ENCODE measurements around the gene ABTB1. TPM values are rescaled to one million over a fixed set of nuclear protein-coding genes. Genes with fewer than 3 reads are reported as not detected.

The ABTB1 gene
- polyA plus RNA-seq, 1 of the 3 experiments (the other 2 are of a cell fraction), result 30.8 TPM

- TF ChIP-seq GATA2 (CRISPR knock-in tag; IDR thresholded peaks at IDR 0.05) (no peak), TCF12 (IDR thresholded peaks at IDR 0.05) (no peak)
Observed at GRCh38 chr3:127671523-127672428, 976 bp upstream of the ABTB1 start (continued).

DNA sequence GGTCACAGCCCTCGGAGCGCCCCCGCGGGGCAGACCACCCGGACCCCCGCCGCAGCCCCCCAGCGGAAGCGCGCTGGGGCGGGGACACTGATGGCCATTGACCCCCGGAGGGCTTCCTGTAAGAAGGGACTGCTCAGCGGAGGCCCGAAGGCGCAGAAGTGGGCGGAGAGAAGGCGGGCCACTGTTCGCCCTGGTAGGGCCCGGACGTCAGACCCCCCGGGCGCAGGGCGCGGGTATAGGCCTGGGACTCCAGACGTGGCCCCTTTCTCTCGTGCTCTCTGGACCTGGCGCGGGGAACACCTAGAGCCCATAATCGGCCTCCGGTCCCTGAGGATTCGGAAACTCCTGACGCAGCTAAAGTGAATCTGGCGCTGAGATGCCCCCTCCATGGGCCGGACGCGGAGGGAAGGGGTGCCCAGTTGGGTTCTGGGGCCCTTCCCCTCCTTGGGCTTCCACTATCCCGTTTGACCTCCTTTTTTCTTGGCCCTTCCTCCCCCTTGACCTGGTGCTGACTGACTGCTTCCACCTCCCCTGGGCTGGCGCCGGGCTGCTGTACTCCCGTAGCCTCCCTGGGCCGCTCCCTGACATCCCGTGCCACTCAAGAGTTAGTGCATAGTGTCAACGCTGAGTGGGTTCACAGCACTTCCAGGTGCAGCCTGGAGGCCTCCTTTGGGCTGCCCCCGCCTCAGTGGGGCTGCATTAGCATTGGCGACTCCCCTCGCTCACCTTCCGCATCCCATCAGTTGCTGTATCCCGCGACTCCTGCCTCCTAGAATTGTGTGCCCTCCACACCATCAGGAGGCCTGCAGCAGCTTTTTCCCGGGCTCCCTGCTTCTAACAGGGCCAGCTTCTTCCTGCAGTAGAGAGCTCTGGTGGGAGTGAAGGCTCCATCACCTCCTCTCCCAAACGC, 694 bp downstream of the ABTB1 start:
- TF ChIP-seq RXRA (IDR thresholded peaks at IDR 0.05; ENCODE audit: borderline replicate concordance, low read depth), result no peak
- TF ChIP-seq CTCF (IDR thresholded peaks at IDR 0.05), result 0 out of 2 replicates have a peak, but pooled peaks have one; percentile 7
- TF ChIP-seq CHD2 (IDR thresholded peaks at IDR 0.05; ENCODE audit: low read length, partially characterized antibody), result no peak
- peak; percentile 1; the same call in 1 of the 2 replicates for TF ChIP-seq RAD21 (IDR thresholded peaks at IDR 0.05; ENCODE audit: low read length)
- Histone ChIP-seq H3K9me2 (no peaks in the 10 kb centered on the region), H3K4me2 (peak overlapping the region; percentile 98), H3K27ac (ENCODE audit: low read depth in 2 of 2, low read length in 1 of 2) (peak overlapping the region; percentile 51 to 77; a peak in 2 of 4 replicates), H3K9ac (peak overlapping the region; percentile 86), H3K4me1 (ENCODE audit: control insufficient read depth in 1 of 2, insufficient read depth in 2 of 2, low read depth in 1 of 2, low read length in 1 of 2) (peaks cover 6 to 19% of the 10 kb centered on the region in 2 experiments; a peak in 1 of 4 replicates), H4K20me1 (ENCODE audit: insufficient read depth) (no peaks in the 10 kb centered on the region), H2AFZ (ENCODE audit: low read depth) (peak overlapping the region; percentile 86; the same call in 1 of the 2 replicates), H3K27me3 (ENCODE audit: insufficient read depth) (no peaks in the 10 kb centered on the region), H3F3A (replicated peaks; ENCODE audit: insufficient read depth) (no peaks in the 10 kb centered on the region), H3K79me2 (ENCODE audit: insufficient read depth) (peaks cover 13% of the 10 kb centered on the region), H3K4me3 (ENCODE audit: low read depth in 2 of 2, low read length in 1 of 2) (peak overlapping the region; percentile 92 to 98), H3K36me3 (replicated peaks in 1 of 2; ENCODE audit: control insufficient read depth in 1 of 2, insufficient read depth in 2 of 2, low read length in 1 of 2) (peaks cover 0 to 3% of the 10 kb centered on the region in 2 experiments), H3K9me3 (no peaks in the 10 kb centered on the region)
- POLR2A ChIA-PET, result no interaction called here
- peak; percentile 81 for DNase-seq
- CTCF ChIA-PET, result interaction anchor here (0.6 to 2.3 kb wide), 5 partner anchors 10 to 824 kb away, joined by 3 to 7 read pairs (median 4); no protein-coding TSS in a partner anchor
- 36% methylated on average over 27 of the region's 51 CpGs for WGBS (ENCODE audit: low lambda C conversion rate)

- H2AFZ ChIP-seq (ENCODE audit: low read depth), result no peak overlapping the region
- H3K79me2 ChIP-seq (ENCODE audit: insufficient read depth), result peaks cover 13% of the 10 kb centered on the region
- H3K4me3 ChIP-seq (ENCODE audit: low read depth in 2 of 2, low read length in 1 of 2), result peak overlapping the region; percentile 92 to 98; a peak in 3 of 4 replicates
- H3K27me3 ChIP-seq (ENCODE audit: insufficient read depth), result no peaks in the 10 kb centered on the region
- peaks cover 6 to 19% of the 10 kb centered on the region in 2 experiments; a peak in 1 of 4 replicates for H3K4me1 ChIP-seq (ENCODE audit: control insufficient read depth in 1 of 2, insufficient read depth in 2 of 2, low read depth in 1 of 2, low read length in 1 of 2)
- peak overlapping the region; percentile 98; the same call in 1 of the 2 replicates for H3K4me2 ChIP-seq
- H3K27ac ChIP-seq (ENCODE audit: low read depth in 2 of 2, low read length in 1 of 2), result no peak overlapping the region
- no peaks in the 10 kb centered on the region for H3F3A ChIP-seq (replicated peaks; ENCODE audit: insufficient read depth)
- TF ChIP-seq FOXJ3 (CRISPR knock-in tag; IDR thresholded peaks at IDR 0.05) (no peak), TCF12 (IDR thresholded peaks at IDR 0.05) (no peak), GATA2 (CRISPR knock-in tag; IDR thresholded peaks at IDR 0.05) (no peak), SMC3 (IDR thresholded peaks at IDR 0.05; ENCODE audit: low read depth, low read length) (no peak), CHD2 (IDR thresholded peaks at IDR 0.05; ENCODE audit: low read length, partially characterized antibody) (no peak), IRF3 (IDR thresholded peaks at IDR 0.05; ENCODE audit: low read depth, low read length) (no peak), ELF1 (IDR thresholded peaks at IDR 0.05) (no peak), NFIC (IDR thresholded peaks at IDR 0.05; ENCODE audit: borderline replicate concordance) (no peak)
- TF ChIP-seq, protein P1, sequence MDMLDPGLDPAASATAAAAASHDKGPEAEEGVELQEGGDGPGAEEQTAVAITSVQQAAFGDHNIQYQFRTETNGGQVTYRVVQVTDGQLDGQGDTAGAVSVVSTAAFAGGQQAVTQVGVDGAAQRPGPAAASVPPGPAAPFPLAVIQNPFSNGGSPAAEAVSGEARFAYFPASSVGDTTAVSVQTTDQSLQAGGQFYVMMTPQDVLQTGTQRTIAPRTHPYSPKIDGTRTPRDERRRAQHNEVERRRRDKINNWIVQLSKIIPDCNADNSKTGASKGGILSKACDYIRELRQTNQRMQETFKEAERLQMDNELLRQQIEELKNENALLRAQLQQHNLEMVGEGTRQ (IDR thresholded peaks at IDR 0.05; ENCODE audit: borderline replicate concordance, low read depth, low read length), result no peak
- TF ChIP-seq, protein P2, sequence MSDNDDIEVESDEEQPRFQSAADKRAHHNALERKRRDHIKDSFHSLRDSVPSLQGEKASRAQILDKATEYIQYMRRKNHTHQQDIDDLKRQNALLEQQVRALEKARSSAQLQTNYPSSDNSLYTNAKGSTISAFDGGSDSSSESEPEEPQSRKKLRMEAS (IDR thresholded peaks at IDR 0.05; ENCODE audit: low read depth), result no peak
- TF ChIP-seq, protein P3, sequence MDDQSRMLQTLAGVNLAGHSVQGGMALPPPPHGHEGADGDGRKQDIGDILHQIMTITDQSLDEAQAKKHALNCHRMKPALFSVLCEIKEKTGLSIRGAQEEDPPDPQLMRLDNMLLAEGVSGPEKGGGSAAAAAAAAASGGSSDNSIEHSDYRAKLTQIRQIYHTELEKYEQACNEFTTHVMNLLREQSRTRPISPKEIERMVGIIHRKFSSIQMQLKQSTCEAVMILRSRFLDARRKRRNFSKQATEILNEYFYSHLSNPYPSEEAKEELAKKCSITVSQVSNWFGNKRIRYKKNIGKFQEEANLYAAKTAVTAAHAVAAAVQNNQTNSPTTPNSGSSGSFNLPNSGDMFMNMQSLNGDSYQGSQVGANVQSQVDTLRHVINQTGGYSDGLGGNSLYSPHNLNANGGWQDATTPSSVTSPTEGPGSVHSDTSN (IDR thresholded peaks at IDR 0.05), result no peak
- H3K9ac ChIP-seq, result no peak overlapping the region
- 88% methylated on average over 16 of the region's 17 CpGs for WGBS (ENCODE audit: low lambda C conversion rate)
- no peak for DNase-seq
- CTCF ChIA-PET, result interaction anchor here (0.6 to 2.3 kb wide), 4 partner anchors 20 to 823 kb away, joined by 3 to 7 read pairs (median 4); no protein-coding TSS in a partner anchor
- H4K20me1 ChIP-seq (ENCODE audit: insufficient read depth), result no peaks in the 10 kb centered on the region
- no peaks in the 10 kb centered on the region for H3K9me2 ChIP-seq
- H3K9me3 ChIP-seq, result no peaks in the 10 kb centered on the region
- H3K36me3 ChIP-seq (replicated peaks in 1 of 2; ENCODE audit: control insufficient read depth in 1 of 2, insufficient read depth in 2 of 2, low read length in 1 of 2), result peaks cover 0 to 3% of the 10 kb centered on the region in 2 experiments
- POLR2A ChIA-PET, result no interaction called here
Observed at GRCh38 chr3:127674101-127674721, 1.5 kb downstream of the ABTB1 start.
